Measurements from ENCODE around the gene VMP1. TPM values are rescaled to one million over a fixed set of nuclear protein-coding genes. Genes with fewer than 3 reads are reported as not detected.
A peak's percentile ranks its signal among the peaks of the same experiment; 100 is the strongest.

VMP1 gene
- total RNA-seq, 1 experiment from 2014 or later = 83.1 TPM

- Histone ChIP-seq H3K79me1 (ENCODE audit: insufficient read depth, low read depth, low read length, poor library complexity, severe bottlenecking) (no peaks in the 10 kb centered on the region), H2AFZ (ENCODE audit: low read length) (no peak overlapping the region), H2BK12ac (ENCODE audit: insufficient read length, low read depth, low read length) (no peak overlapping the region), H2BK15ac (ENCODE audit: low read depth, low read length) (no peak overlapping the region), H3K23me2 (ENCODE audit: insufficient read length, low read depth, low read length, poor library complexity, severe bottlenecking) (no peaks in the 10 kb centered on the region), H3K27ac (ENCODE audit: insufficient read length, low read depth, low read length) (no peak overlapping the region), H3T11ph (ENCODE audit: low read length) (no peak overlapping the region), H3K14ac (ENCODE audit: insufficient read depth, low read length) (no peak overlapping the region), H4K91ac (ENCODE audit: insufficient read length, low read depth, low read length) (no peak overlapping the region), H2BK5ac (ENCODE audit: insufficient read length, low read length) (no peak overlapping the region), H3K56ac (ENCODE audit: insufficient read length, low read depth, low read length) (no peak overlapping the region), H3K4ac (ENCODE audit: low read depth, low read length) (no peak overlapping the region), H3K4me1 (ENCODE audit: insufficient read depth, low read length) (no peaks in the 10 kb centered on the region), H2AK5ac (ENCODE audit: insufficient read length, low read length) (no peak overlapping the region), H3K18ac (ENCODE audit: insufficient read length, low read depth, low read length) (no peak overlapping the region), H3K9ac (ENCODE audit: extremely low read depth, insufficient read length, low read length) (no peak overlapping the region), H3K9me3 (ENCODE audit: control insufficient read depth, low read depth, low read length) (no peaks in the 10 kb centered on the region), H2BK120ac (ENCODE audit: low read depth, low read length, poor library complexity, severe bottlenecking) (no peak overlapping the region), H3K4me2 (ENCODE audit: insufficient read depth, insufficient read length, low read length) (no peak overlapping the region), H3K79me2 (ENCODE audit: insufficient read depth, low read length) (no peaks in the 10 kb centered on the region), H2BK20ac (ENCODE audit: low read depth, low read length, poor library complexity, severe bottlenecking) (no peak overlapping the region), H4K20me1 (ENCODE audit: control insufficient read depth, insufficient read depth, insufficient read length) (no peaks in the 10 kb centered on the region), H3K27me3 (ENCODE audit: insufficient read depth, low read length) (no peaks in the 10 kb centered on the region), H3K23ac (ENCODE audit: insufficient read length, low read depth, low read length) (no peak overlapping the region), H4K8ac (replicated peaks; ENCODE audit: insufficient read length, low read depth, low read length) (no peak overlapping the region), H4K5ac (ENCODE audit: insufficient read length, low read depth, low read length) (no peak overlapping the region)
- WGBS (ENCODE audit: extremely low coverage, insufficient read length, low lambda C conversion rate) = no CpG with 5 or more reads among the region's 1 CpG
- Mint-ChIP-seq H3K9me3 (no peaks in the 10 kb centered on the region), H3K27ac (peak overlapping the region in 1 of 3 experiments; percentile 72; a peak in 1 of 7 replicates), H3K27me3 (ENCODE audit: low read depth) (no peaks in the 10 kb centered on the region), H3K4me1 (no peaks in the 10 kb centered on the region), H3K4me3 (no peak overlapping the region), H3K36me3 (ENCODE audit: insufficient read depth in 1 of 3, low read depth in 3 of 3) (peaks cover 0 to 6% (median 0%) of the 10 kb centered on the region in 3 experiments; a peak in 2 of 7 replicates)
- no peak for DNase-seq
- no peak for TF ChIP-seq CTCF (conservative IDR thresholded peaks at IDR 0.05)
These were observed 22.9 kb downstream of the VMP1 start for GRCh38 chr17:59730268-59730834.

Data from H9 (cell line).